Right lobe of liver (tissue), 4 donors: Measurements from ENCODE around the gene ZSWIM5.

Experiments
- CTCF ChIP-seq, 4 donors: fragments of 200-600 bp in 3 of 4; fragments of 450-650 bp in 1 of 4; IDR thresholded peaks; one replicate each; pipeline versions ENCODE4 v1.5.1 to v1.8.0; 2016 to 2022; ENCODE audit warnings: antibody characterized with exemption in 4 of 4, mild to moderate bottlenecking in 2 of 4
- POLR2A ChIP-seq: fragments of 450-650 bp; IDR thresholded peaks from one replicate; pipeline ENCODE4 v1.6.1; 2017; ENCODE audit warnings: antibody characterized with exemption, mild to moderate bottlenecking
- donor health status: DM: no; HTN: no; CAD: no.
- donor health status: DM: no; HTN: no; CAD: no.
- donor health status: DM: no; HTN: yes; CAD: no.

- TF ChIP-seq CTCF (IDR thresholded peaks at IDR 0.05), result no peak
- no peak for TF ChIP-seq POLR2A
Measured at GRCh38 chr1:45134461-45134873, 71.9 kb downstream of the ZSWIM5 start.
